Measurements from ENCODE around the gene USH1C.

USH1C gene

DNA sequence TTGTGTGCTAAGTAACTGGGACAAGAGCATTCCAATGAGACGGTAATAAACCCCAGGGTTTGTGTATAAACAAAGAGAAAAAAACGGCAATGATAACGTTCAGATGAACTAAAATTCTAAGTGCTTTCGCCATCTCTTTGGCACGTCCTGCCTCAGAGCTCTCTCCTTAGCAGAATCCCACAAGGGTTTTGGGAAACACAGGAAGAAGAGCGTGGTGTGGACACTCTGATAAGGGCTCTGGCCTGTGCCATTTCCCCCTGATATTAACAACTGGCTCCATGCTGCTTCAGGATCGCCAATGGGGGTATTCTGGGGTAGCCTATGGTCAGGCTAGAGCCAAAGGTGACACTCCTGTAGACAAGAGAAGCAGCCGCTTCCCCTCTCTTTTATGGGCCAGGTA lies 85.9 kb downstream of the USH1C start:
- TF ChIP-seq ZNF274 (IDR thresholded peaks at IDR 0.05; ENCODE audit: low read depth, low read length): no peak
- no peak overlapping the region for H3K4me3 ChIP-seq (ENCODE audit: low read length)

DNA sequence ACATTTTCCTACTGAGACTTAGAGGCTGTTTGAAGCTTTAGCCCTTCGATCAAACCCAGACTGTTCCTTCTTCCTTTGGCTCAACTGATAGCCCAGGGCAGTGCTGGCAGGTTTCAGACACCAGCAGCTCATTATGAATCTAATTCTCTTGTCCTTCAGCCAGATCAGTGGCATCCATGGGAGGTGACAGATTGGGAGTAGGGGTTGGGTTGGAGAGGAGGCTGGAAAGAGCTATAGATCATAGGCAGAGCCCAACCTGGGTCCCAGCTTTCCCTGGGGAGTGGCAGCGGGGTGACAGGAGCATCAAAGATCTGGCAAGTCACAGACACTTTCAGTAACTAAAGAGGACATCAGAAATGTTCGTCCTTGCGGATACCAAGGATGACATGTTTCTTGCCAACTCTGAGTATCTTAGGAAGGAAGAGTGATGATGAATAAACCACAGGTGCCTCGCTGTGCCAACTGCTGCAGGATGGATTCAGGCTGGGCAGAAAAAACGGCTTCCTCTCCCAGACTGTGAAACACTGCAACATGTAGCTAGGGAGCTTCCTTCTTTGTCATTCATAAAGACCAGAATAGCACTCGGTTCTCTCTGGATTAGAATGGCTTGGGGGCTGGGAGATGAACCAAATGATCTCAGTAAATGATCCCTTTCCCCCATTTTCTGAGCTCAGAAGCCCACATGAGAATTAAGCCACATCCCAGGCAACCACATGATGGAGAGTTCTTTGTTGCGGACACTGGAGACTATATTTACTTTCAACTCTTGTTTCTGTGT lies 86.6 kb downstream of the USH1C start:
- no peak overlapping the region for H3K4me3 ChIP-seq (ENCODE audit: low read length)
- no peak for TF ChIP-seq ZNF274 (IDR thresholded peaks at IDR 0.05; ENCODE audit: low read depth, low read length)

GRCh38 chr11:17452668-17453067 lies 91.5 kb downstream of the USH1C start:
- no peak for TF ChIP-seq ZNF274 (IDR thresholded peaks at IDR 0.05; ENCODE audit: low read depth, low read length)
- no peak overlapping the region for H3K4me3 ChIP-seq (ENCODE audit: low read length)

DNA sequence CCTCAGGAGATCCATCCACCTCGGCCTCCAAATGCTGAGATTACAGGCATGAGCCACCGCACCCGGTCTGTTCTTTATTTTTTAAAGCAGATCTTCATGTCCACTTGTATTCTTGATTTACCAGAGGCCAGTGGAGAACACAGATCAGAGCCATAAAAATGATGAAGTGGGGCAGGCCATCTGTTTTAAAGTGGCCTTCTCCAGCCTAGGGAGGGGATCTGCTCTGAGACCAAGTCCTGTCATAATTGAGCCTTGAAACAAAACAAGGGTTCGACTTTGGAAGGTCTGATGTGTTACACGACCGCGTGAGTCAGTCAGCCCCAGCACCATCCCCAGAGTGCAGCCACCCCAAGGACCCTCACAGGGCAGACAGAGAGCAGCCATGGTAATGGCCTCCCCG lies 95.1 kb downstream of the USH1C start:
- TF ChIP-seq ZNF274 (IDR thresholded peaks at IDR 0.05; ENCODE audit: low read depth, low read length): no peak

GRCh38 chr11:17446482-17446881 lies 97.7 kb downstream of the USH1C start:
- TF ChIP-seq ZNF274 (IDR thresholded peaks at IDR 0.05; ENCODE audit: low read depth, low read length): no peak
- H3K4me3 ChIP-seq (ENCODE audit: low read length): no peak overlapping the region

More for the DNA sequence above, 95.1 kb downstream of the USH1C start:
- no peak overlapping the region for H3K4me3 ChIP-seq (ENCODE audit: low read length)

DNA sequence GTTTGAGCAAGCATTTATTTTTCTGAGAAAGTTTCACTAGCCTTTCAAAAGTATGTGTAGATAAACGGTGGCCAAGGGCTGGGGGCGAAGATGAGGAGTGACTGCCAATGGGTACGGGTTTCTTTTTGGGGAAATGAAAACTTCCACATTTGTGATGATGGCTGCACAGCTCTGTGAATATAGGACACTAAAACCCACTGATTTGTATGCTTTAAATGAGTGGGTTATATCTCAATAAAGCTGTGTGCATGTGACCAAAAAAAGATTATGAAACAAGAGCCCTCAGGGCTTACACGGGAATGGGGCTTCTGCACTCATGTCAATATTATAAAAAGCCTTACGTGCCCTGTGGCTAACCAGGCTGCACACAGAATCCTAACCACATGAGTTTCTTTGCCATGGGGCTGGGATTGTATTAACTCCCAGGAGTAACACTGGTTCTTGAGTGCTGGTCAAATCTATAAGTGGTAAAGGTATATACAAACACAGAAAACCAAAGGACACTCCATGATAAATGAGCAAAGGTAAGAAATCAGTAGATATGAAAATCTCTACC lies 98.9 kb downstream of the USH1C start:
- no peak overlapping the region for H3K4me3 ChIP-seq (ENCODE audit: low read length)
- no peak for TF ChIP-seq ZNF274 (IDR thresholded peaks at IDR 0.05; ENCODE audit: low read depth, low read length)

DNA sequence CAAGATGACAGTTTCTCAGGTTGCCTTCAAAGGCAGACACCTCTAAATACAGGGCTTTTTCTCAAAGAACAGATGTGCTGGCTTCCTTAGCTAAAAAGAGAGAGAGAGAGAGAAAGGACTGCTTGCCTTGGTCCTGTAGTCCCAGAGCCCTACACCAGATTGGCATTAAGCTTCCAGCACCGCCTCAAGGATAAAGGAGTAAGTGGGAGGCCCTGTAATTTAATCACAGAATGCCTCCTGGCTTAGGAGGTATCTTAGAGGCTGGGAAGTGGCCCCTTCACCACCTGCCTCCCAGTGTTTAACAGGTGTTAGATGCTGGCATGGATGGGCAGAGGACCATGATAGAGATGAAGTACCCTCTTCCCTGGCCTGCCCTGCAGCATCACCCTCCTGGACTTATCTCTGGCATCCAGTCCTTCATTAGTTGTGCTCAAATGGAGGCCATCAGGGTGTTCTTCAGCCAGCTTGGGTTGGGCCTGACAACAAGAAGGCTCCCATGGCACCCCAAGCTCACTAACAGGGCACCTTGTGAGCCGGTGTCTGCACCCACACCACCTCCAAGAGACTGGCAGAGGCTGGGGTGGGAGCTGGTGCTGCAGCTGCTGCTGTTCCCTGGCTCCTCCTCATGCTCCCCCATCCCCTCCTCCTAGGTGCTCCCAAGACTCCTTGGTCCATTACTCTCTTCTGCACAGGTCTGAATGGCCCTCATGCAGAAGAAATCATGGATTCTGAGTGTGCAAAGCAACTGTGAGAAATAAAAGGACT lies 100.1 kb downstream of the USH1C start:
- no peak overlapping the region for H3K4me3 ChIP-seq (ENCODE audit: low read length)
- no peak for TF ChIP-seq ZNF274 (IDR thresholded peaks at IDR 0.05; ENCODE audit: low read depth, low read length)
